Stimulated activated naive CD8-positive, alpha-beta T cell treated with anti-CD3 and anti-CD28 coated beads, Interleukin-15, Interleukin-2, amounts not matched to agents 100 U/mL and 50 U/mL, for 24 hours (primary cell): ENCODE data around the gene HTR2C.
"Not testable (repeated sequence)": the region's sequence is repeated elsewhere in the genome, so short reads cannot be mapped to it uniquely, and the experiment has no call there.

Experiments
- ATAC-seq: fragments of 150-1000 bp; cut with Tn5 transposase; one replicate; pipeline ENCODE4 v1.10.0; 2021
- DNase-seq: peaks from one replicate; pipeline ENCODE4 v3.0.0; 2021

HTR2C gene

GRCh38 chrX:114712466-114712865, 128.6 kb downstream of the HTR2C start:
- no peak for DNase-seq
- no peak for ATAC-seq

GRCh38 chrX:114715096-114715495, 131.2 kb downstream of the HTR2C start:
- ATAC-seq (no peak), DNase-seq (no peak)

GRCh38 chrX:114717921-114718320, 134.0 kb downstream of the HTR2C start:
- no peak for ATAC-seq
- no peak for DNase-seq

- DNase-seq (no peak), ATAC-seq (no peak)
These were observed 182.7 kb downstream of the HTR2C start for GRCh38 chrX:114766541-114766940.

- ATAC-seq, result no peak
These were observed 190.8 kb downstream of the HTR2C start for GRCh38 chrX:114774691-114775090.

GRCh38 chrX:114782925-114783324, 199.0 kb downstream of the HTR2C start:
- ATAC-seq (no peak), DNase-seq (no peak)

More at GRCh38 chrX:114774691-114775090, 190.8 kb downstream of the HTR2C start:
- DNase-seq, result no peak

- ATAC-seq, result no peak
- no peak for DNase-seq
These were observed 203.2 kb downstream of the HTR2C start for GRCh38 chrX:114787061-114787460.

- DNase-seq, result no peak
- no peak for ATAC-seq
These were observed 213.6 kb downstream of the HTR2C start for GRCh38 chrX:114797494-114797893.

- ATAC-seq (no peak), DNase-seq (no peak)
These were observed 215.0 kb downstream of the HTR2C start for GRCh38 chrX:114798907-114799306.

GRCh38 chrX:114800719-114801118, 216.8 kb downstream of the HTR2C start:
- ATAC-seq (no peak), DNase-seq (no peak)

- ATAC-seq (no peak), DNase-seq (no peak)
These were observed 235.6 kb downstream of the HTR2C start for GRCh38 chrX:114819509-114819908.

- no peak for DNase-seq
- ATAC-seq, result no peak
These were observed 257.2 kb downstream of the HTR2C start for GRCh38 chrX:114841051-114841450.

GRCh38 chrX:114842181-114842580, 258.3 kb downstream of the HTR2C start:
- ATAC-seq (no peak), DNase-seq (no peak)

- ATAC-seq (no peak), DNase-seq (no peak)
These were observed 305.6 kb downstream of the HTR2C start for GRCh38 chrX:114889481-114889880.

- ATAC-seq (no peak), DNase-seq (no peak)
These were observed 319.7 kb downstream of the HTR2C start for GRCh38 chrX:114903618-114904017.

- no peak for DNase-seq
- no peak for ATAC-seq
These were observed 321.4 kb downstream of the HTR2C start for GRCh38 chrX:114905251-114905650.

GRCh38 chrX:114906984-114907510, 323.2 kb downstream of the HTR2C start:
- ATAC-seq, result no peak
- no peak for DNase-seq

- DNase-seq, result no peak
- ATAC-seq, result no peak
These were observed 340.5 kb downstream of the HTR2C start for GRCh38 chrX:114924423-114924822.

GRCh38 chrX:114924856-114925255, 341.0 kb downstream of the HTR2C start:
- DNase-seq (no peak), ATAC-seq (no peak)

- ATAC-seq (no peak), DNase-seq (no peak)
These were observed 346.3 kb downstream of the HTR2C start for GRCh38 chrX:114930227-114930626.

- no peak for DNase-seq
- ATAC-seq, result no peak
These were observed 348.7 kb downstream of the HTR2C start for GRCh38 chrX:114932550-114932949.

GRCh38 chrX:114933291-114933690, 349.4 kb downstream of the HTR2C start:
- ATAC-seq, result not testable (repeated sequence)

GRCh38 chrX:114937090-114937489, 353.2 kb downstream of the HTR2C start:
- DNase-seq, ATAC-seq: not testable (repeated sequence)

More at GRCh38 chrX:114933291-114933690, 349.4 kb downstream of the HTR2C start:
- not testable (repeated sequence) for DNase-seq

GRCh38 chrX:114952696-114953095, 368.8 kb downstream of the HTR2C start:
- no peak for ATAC-seq
- DNase-seq, result no peak
